ENCODE results near the gene COA5.

The COA5 gene

DNA sequence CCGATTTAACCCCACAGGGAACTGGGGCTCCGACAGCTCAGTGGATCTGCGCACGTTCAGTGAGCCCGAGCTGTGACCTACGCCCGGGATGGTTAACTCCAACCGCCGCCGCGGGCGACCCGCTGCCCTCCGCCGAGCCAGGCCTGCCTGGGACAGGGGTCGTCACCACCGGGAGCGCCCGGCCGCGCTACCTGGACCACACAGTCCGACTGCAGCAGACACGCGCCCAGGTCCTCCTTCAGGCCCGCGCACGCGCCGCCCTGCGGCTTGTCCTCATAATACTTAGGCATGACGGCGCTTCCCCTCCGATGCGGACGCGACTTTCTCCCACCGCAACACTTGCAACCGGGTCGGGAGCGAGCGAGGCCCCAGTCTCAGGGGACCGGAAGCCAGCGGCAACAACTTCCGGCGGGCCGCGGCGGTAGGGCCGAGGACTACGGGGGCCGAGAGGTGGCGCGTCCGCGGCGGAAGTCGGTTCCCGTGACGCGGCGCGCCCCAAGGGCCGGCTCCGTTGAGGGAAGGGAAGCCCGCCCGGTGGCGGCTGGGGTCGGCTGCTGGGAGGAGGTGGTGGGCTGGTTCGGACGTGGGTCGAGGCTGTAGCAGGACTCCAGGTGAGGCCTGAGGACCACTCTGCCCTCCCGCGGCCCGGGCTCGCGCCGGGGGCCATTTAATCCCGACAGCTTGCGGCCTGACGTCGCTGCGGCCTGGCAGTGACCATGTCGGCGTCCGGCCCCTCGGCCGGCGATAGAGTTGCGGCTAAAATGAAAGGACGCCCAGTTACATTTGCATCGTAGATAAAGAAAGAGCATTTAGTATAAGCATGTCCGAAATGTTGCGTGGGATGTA lies at the start of gene COA5, which contains the start of gene UNC50:
Gene COA5 (minus strand): TSS at position 397 of the 846 bp plus-strand sequence. CDS start 107 bp downstream, at position 290.
Gene UNC50 (plus strand): TSS at position 474 of the 846 bp plus-strand sequence. CDS start 1,171 bp downstream, outside the sequence.
- TF ChIP-seq CTCF (IDR thresholded peaks at IDR 0.05; ENCODE audit: borderline replicate concordance, control extremely low read depth, extremely low read depth, insufficient read depth, missing control alignments): peak; percentile 22
- in situ Hi-C loops (cut with MboI; ENCODE audit: low sequenced_read_pairs, unreplicated experiment): loop anchor here (10.0 kb wide), 1 partner anchor 204 kb away; no protein-coding TSS in a partner anchor
- DNase-seq (ENCODE audit: low spot score): peak; percentile 98

- in situ Hi-C loops (cut with MboI; ENCODE audit: low sequenced_read_pairs, unreplicated experiment): loop anchor here (10.0 kb wide), 2 partner anchors 178 to 408 kb away; no protein-coding TSS in a partner anchor
- TF ChIP-seq CTCF (IDR thresholded peaks at IDR 0.05; ENCODE audit: borderline replicate concordance, control extremely low read depth, extremely low read depth, insufficient read depth, missing control alignments): no peak
- no peak for DNase-seq (ENCODE audit: low spot score)
Measured at GRCh38 chr2:98656800-98657199, 48.5 kb upstream of the COA5 start.

- in situ Hi-C loops (cut with MboI; ENCODE audit: low sequenced_read_pairs, unreplicated experiment): loop anchor here (10.0 kb wide), 2 partner anchors 180 to 410 kb away; no protein-coding TSS in a partner anchor
- DNase-seq (ENCODE audit: low spot score): no peak
- no peak for TF ChIP-seq CTCF (IDR thresholded peaks at IDR 0.05; ENCODE audit: borderline replicate concordance, control extremely low read depth, extremely low read depth, insufficient read depth, missing control alignments)
Measured at GRCh38 chr2:98654699-98655495, 46.6 kb upstream of the COA5 start.

DNA sequence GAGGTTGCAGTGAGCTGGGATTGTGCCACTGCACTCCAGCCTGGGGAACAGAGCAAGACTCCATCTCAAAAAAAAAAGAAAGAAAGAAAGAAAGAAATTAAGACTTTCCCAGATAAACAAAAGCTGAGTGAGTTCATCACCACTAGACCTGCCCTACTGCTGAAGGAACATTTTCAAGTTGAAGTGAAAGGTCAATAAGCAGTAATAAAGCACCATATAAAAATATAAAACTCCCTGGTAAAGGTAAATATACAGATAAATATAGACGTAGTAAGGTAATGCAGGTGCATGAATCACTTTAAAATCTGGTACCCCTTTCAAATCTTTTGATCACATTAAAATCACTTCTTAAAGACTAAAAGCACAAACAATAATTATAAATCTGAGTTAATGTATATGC lies 42.7 kb upstream of the COA5 start:
- no peak for TF ChIP-seq CTCF (IDR thresholded peaks at IDR 0.05; ENCODE audit: borderline replicate concordance, control extremely low read depth, extremely low read depth, insufficient read depth, missing control alignments)
- in situ Hi-C loops (cut with MboI; ENCODE audit: low sequenced_read_pairs, unreplicated experiment): loop anchor here (10.0 kb wide), 2 partner anchors 184 to 414 kb away; no protein-coding TSS in a partner anchor
- no peak for DNase-seq (ENCODE audit: low spot score)

GRCh38 chr2:98649992-98650375 lies 41.7 kb upstream of the COA5 start:
- in situ Hi-C loops (cut with MboI; ENCODE audit: low sequenced_read_pairs, unreplicated experiment): loop anchor here (10.0 to 25.0 kb wide), 3 partner anchors 185 to 837 kb away; partner anchors contain the start of gene REV1
- TF ChIP-seq CTCF (IDR thresholded peaks at IDR 0.05; ENCODE audit: borderline replicate concordance, control extremely low read depth, extremely low read depth, insufficient read depth, missing control alignments): no peak

More at GRCh38 chr2:98649992-98650375, 41.7 kb upstream of the COA5 start:
- DNase-seq (ENCODE audit: low spot score): no peak

Measured in GM13976 (cell line).